PC-3 (cell line): ENCODE data around the gene ADPRHL1.

Experiments used
- CTCF ChIP-seq: fragments of 300-600 bp; sonication (generic); conservative IDR thresholded peaks from 2 replicates; pipeline ENCODE4 v1.5.1; 2017; ENCODE audit warnings: antibody characterized with exemption, low read depth, mild to moderate bottlenecking, low read length
- EZH2 ChIP-seq: fragments of 300-600 bp; sonication (generic); IDR thresholded peaks from one replicate; pipeline ENCODE4 v1.6.1; 2017; ENCODE audit warnings: antibody characterized with exemption, mild to moderate bottlenecking, low read length; ENCODE audit not compliant: unreplicated experiment
- EZH2phosphoT487 ChIP-seq: fragments of 300-600 bp; sonication (generic); IDR thresholded peaks from 2 replicates; pipeline ENCODE4 v1.6.1; 2018; ENCODE audit warnings: mild to moderate bottlenecking, antibody characterized with exemption, low read length, borderline replicate concordance

GRCh38 chr13:113465300-113465699 is 12.0 kb upstream of the ADPRHL1 start:
- TF ChIP-seq CTCF (no peak), EZH2 (no peak), EZH2phosphoT487 (no peak)
